Brain microvascular endothelial cell (primary cell): ENCODE measurements around the gene CARD8.

Experiments
- DNase-seq: peaks from one replicate; pipeline ENCODE4 v3.0.0-alpha.2; 2020
- H3K27ac ChIP-seq: fragments of 250-450 bp; sonication (Bioruptor Pico); 2 replicates; pipeline ENCODE4 v1.5.1; 2020; ENCODE audit warnings: mild to moderate bottlenecking, moderate library complexity
- H3K27me3 ChIP-seq: fragments of 250-450 bp; sonication (Bioruptor Pico); replicated peaks from 2 replicates; pipeline ENCODE4 v1.5.1; 2020; ENCODE audit warnings: mild to moderate bottlenecking
- H3K36me3 ChIP-seq: fragments of 250-450 bp; sonication (Bioruptor Pico); replicated peaks from 2 replicates; pipeline ENCODE4 v1.5.1; 2020; ENCODE audit warnings: mild to moderate bottlenecking
- H3K4me3 ChIP-seq: 2 replicates; pipeline ENCODE4 v1.5.1; 2011; ENCODE audit warnings: low read depth, mild to moderate bottlenecking, control low read depth, low read length, moderate library complexity
- in situ Hi-C: cut with HindIII; loops from 2 replicates; pipeline ENCODE4 v1.10.0; 2017; ENCODE audit warnings: low sequenced_read_pairs, low pct_ligation_motif_present
- TF ChIP-seq, protein P1 (sequence below): IDR thresholded peaks from 2 replicates; pipeline ENCODE4 v1.5.1; 2011; ENCODE audit warnings: low read depth, mild to moderate bottlenecking, moderate library complexity, low read length, control low read depth, inconsistent platforms; ENCODE audit errors: missing control alignments

The CARD8 gene

DNA sequence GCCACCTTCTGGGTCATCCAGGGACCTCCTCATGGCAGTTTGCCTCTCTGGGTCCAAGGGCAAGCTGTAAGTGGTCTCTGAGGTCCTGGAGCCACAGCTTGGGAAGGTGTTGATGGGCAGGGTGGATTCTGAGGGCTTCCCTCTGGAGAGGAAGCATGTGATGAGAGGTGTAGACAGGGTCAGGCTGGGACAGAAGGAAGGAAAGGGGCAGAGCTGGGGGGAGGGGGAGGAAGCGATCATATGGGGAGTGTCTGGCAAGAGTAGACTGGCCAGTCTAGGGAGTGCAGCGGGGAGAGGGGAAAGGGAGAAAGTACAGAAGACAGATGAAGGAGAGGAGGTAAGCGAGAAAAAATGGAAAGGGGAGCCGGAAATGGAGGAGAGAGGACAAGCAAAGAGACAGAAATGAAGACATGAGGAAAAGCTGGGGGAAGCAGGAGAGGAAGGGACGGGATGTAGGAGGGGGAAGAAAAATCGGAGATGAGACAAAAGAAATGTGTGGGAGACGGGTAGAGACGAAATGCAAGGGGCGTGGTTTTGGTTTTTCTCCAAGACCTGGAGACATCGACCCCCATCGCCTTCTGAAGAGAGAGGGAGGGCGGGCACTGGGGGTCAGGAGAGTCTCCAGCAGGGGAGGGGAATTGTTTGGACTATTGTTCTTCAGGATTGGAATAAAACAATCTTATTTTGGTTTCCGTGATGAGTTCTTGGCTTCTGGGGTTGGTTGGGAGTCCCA is 58.6 kb downstream of the CARD8 start:
- Histone ChIP-seq H3K36me3 (no peaks in the 10 kb centered on the region), H3K4me3 (no peak overlapping the region), H3K27me3 (no peaks in the 10 kb centered on the region), H3K27ac (no peak overlapping the region)
- in situ Hi-C loops: no loop called here
- TF ChIP-seq, protein P1, sequence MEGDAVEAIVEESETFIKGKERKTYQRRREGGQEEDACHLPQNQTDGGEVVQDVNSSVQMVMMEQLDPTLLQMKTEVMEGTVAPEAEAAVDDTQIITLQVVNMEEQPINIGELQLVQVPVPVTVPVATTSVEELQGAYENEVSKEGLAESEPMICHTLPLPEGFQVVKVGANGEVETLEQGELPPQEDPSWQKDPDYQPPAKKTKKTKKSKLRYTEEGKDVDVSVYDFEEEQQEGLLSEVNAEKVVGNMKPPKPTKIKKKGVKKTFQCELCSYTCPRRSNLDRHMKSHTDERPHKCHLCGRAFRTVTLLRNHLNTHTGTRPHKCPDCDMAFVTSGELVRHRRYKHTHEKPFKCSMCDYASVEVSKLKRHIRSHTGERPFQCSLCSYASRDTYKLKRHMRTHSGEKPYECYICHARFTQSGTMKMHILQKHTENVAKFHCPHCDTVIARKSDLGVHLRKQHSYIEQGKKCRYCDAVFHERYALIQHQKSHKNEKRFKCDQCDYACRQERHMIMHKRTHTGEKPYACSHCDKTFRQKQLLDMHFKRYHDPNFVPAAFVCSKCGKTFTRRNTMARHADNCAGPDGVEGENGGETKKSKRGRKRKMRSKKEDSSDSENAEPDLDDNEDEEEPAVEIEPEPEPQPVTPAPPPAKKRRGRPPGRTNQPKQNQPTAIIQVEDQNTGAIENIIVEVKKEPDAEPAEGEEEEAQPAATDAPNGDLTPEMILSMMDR: no peak
- no peak for DNase-seq

DNA sequence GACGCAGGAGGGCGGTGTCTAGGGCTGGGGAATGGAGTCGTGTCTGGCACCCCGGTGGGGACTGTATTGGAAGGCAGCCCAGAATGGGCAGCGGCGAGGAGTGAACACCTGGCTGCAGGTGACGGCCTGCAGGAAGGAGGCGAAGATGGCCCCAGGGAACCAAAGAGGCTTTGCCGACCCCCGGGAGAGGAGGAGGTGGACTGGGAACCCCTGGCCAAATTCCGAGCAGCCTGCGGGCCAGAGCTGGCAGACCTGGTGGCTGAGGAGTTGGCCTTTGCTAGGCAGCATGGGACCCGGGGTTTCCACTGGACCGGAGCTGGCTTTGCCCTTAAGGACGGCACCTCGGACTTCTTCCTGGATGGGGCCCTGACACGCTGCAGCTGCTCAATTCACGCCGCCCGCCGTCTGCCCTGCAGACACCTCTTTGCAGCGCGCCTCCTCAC is 59.4 kb downstream of the CARD8 start:
- H3K4me3 ChIP-seq: no peak overlapping the region
- H3K27ac ChIP-seq: no peak overlapping the region
- in situ Hi-C loops: no loop called here
- no peaks in the 10 kb centered on the region for H3K27me3 ChIP-seq
- no peak for DNase-seq
- no peaks in the 10 kb centered on the region for H3K36me3 ChIP-seq
- TF ChIP-seq, protein P1: no peak

DNA sequence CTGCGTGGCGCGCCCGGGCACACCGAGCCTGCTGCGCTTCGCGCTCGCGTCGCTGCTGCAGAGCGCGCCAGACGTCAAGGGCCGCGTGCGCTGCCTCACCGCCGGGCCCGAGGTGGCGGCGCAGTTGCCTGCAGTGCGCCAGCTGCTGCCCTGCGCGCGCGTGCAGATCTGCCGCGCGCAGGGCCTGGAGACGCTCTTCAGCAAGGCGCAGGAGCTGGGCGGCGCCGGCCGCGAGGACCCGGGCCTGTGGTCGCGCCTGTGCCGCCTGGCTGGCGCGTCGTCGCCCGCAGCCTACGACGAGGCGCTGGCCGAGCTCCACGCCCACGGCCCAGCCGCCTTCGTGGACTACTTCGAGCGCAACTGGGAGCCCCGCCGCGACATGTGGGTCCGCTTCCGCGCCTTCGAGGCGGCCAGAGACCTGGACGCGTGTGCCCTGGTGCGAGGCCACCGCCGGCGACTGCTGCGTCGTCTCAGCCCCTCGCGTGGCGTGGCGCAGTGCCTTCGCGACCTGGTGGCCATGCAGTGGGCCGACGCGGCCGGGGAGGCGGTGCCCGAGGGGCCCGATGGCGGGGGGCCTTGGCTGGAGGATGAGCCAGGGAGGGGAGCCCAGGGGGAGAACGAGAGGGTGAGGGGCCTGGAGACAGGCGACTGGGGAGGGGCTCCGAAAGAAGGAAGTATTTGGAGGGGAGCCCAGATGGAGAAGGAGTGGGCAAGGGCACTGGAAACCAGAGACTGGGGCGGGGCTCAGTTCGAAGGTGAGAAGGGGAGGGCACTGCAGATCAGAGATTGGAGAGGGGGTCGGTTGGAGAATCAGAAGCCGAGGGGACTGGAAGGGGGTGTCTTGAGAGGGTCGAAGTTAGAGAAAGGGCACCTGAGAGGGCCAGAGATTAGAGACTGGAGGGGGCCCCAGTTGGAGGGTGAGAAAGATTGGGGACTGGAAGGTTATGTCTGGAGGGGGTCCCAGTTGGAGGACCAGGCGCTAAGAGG is 60.6 kb downstream of the CARD8 start:
- TF ChIP-seq, protein P1: no peak
- no peaks in the 10 kb centered on the region for H3K36me3 ChIP-seq
- H3K27me3 ChIP-seq: no peaks in the 10 kb centered on the region
- H3K27ac ChIP-seq: no peak overlapping the region
- H3K4me3 ChIP-seq: no peak overlapping the region
- no peak for DNase-seq
- in situ Hi-C loops: no loop called here

DNA sequence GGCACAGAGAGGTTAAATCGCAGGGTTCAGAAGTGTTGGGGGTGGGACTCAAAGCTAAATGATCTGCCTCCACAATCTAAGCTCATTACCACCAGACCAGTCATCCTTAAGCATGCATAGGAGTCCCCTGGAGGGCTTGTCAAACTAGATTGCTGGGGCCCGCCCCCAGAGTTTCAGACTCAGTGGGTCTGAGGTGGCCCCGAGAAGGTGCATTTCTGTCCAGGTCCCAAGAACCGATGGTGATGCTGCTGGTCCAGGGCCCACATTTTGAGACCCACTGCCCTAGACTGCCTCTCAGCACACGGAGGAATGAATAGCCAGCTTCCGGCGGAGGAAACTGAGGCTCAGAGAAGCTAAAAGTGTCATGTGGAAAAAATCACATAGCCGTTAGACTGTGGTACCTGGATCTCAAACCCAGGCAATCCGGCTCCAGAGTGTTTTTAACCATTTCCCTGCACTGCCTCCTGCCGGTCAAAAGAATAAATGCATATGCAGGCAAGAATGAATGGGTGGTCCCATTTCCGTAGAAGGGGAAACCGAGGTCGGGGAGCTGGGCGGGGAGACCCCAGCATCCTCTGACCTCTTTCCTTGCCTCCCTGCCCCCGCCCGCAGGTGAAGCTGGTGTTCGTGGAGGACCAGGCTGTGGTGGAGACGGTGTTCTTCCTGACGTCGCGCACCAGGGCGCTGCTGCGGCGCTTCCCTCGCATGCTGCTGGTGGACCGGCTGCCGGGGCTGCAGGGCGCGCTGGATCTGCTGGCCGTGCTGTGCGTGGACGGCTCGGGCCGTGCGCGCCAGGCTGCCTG is 61.5 kb downstream of the CARD8 start:
- no peak overlapping the region for H3K4me3 ChIP-seq
- H3K36me3 ChIP-seq: no peaks in the 10 kb centered on the region
- no peak overlapping the region for H3K27ac ChIP-seq
- TF ChIP-seq, protein P1: peak; percentile 70
- no peaks in the 10 kb centered on the region for H3K27me3 ChIP-seq
- DNase-seq: no peak
- in situ Hi-C loops: no loop called here

DNA sequence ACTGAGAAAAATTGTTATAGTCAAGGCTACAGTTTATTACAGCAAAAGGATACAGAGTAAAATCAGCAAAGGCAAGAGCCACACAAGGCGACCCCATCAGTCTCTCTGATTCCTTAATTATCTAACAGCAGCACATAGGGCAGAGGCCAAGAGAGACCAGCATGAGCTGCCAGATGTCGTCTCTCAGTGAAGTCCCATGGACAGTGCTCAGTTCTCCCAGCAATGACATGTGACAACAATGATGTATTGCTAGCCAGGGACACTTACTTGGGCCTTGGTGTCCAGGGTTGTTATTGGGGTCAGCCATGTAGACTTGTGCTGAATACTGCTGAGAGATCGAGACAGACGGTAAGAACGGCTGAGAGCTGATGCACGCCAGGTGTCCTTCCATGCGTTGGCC is 63.0 kb downstream of the CARD8 start:
- no peak for DNase-seq
- in situ Hi-C loops: no loop called here
- no peaks in the 10 kb centered on the region for H3K36me3 ChIP-seq
- TF ChIP-seq, protein P1: no peak
- no peak overlapping the region for H3K27ac ChIP-seq
- no peak overlapping the region for H3K4me3 ChIP-seq
- H3K27me3 ChIP-seq: no peaks in the 10 kb centered on the region
